Thyroid gland (tissue), 4 donors: ENCODE measurements around the gene FAM83E.

Experiments
- POLR2A ChIP-seq, 2 donors: fragments of 450-650 bp; IDR thresholded peaks; one replicate each; pipeline ENCODE4 v1.6.1; 2017; ENCODE audit warnings: antibody characterized with exemption in 2 of 2, mild to moderate bottlenecking in 2 of 2, moderate library complexity in 1 of 2
- TF ChIP-seq, protein P1 (sequence below), 6 experiments: fragments of 200-600 bp in 3 of 6; fragments of 450-650 bp in 3 of 6; sonication (generic) in 3 of 6; IDR thresholded peaks; one replicate each; pipeline ENCODE4 v1.5.1; 2016 to 2019; ENCODE audit warnings: antibody characterized with exemption in 6 of 6, mild to moderate bottlenecking in 2 of 6, inconsistent platforms in 1 of 6, moderate library complexity in 1 of 6

DNA sequence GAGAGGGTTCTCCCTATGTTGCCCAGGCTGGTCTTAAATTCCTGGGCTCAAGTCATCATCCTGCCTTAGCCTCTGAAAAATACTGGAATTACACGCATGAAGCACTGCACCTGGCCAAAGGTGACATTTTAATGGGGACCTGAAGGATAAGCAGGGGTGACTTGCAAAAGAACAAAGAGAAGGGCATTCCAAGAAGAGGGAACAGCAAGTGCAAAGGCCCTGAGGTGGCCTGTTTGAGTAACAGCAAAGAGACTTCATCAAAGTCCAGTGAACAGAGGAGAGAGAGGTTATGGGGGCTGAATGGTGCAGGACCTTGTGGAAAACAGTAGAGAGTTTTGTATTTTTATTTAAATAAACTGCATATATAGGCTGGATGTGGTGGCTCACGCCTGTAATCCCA lies 27.0 kb upstream of the FAM83E start:
- TF ChIP-seq POLR2A (IDR thresholded peaks at IDR 0.05) = no peak
- TF ChIP-seq, protein P1, sequence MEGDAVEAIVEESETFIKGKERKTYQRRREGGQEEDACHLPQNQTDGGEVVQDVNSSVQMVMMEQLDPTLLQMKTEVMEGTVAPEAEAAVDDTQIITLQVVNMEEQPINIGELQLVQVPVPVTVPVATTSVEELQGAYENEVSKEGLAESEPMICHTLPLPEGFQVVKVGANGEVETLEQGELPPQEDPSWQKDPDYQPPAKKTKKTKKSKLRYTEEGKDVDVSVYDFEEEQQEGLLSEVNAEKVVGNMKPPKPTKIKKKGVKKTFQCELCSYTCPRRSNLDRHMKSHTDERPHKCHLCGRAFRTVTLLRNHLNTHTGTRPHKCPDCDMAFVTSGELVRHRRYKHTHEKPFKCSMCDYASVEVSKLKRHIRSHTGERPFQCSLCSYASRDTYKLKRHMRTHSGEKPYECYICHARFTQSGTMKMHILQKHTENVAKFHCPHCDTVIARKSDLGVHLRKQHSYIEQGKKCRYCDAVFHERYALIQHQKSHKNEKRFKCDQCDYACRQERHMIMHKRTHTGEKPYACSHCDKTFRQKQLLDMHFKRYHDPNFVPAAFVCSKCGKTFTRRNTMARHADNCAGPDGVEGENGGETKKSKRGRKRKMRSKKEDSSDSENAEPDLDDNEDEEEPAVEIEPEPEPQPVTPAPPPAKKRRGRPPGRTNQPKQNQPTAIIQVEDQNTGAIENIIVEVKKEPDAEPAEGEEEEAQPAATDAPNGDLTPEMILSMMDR (IDR thresholded peaks at IDR 0.05) = no peak
